Activated T-helper 17 cell treated with anti-CD3 and anti-CD28 coated beads, Interleukin-2, amount 50 U/mL, for 72 hours (primary cell): ENCODE results near the gene VSTM2L. TPM values are rescaled to one million over a fixed set of nuclear protein-coding genes. Genes with fewer than 3 reads are reported as not detected.

Source experiments
- ATAC-seq: fragments of 150-1000 bp; cut with Tn5 transposase; replicated peaks from 2 replicates; pipeline ENCODE4 v1.10.0; 2021; ENCODE audit warnings: mild to moderate bottlenecking, moderate library complexity
- H3K27ac Mint-ChIP-seq: one replicate; pipeline ENCODE4 v1.8.0; 2022; ENCODE audit warnings: mixed read lengths
- H3K27me3 Mint-ChIP-seq: one replicate; pipeline ENCODE4 v1.8.0; 2022; ENCODE audit warnings: mixed read lengths
- H3K36me3 Mint-ChIP-seq: one replicate; pipeline ENCODE4 v1.8.0; 2022; ENCODE audit warnings: low read depth, mild to moderate bottlenecking, mixed read lengths
- H3K4me1 Mint-ChIP-seq: one replicate; pipeline ENCODE4 v1.8.0; 2022; ENCODE audit warnings: mixed read lengths
- H3K4me3 Mint-ChIP-seq: one replicate; pipeline ENCODE4 v1.8.0; 2022; ENCODE audit warnings: mild to moderate bottlenecking, mixed read lengths
- H3K9me3 Mint-ChIP-seq: one replicate; pipeline ENCODE4 v1.8.0; 2022; ENCODE audit warnings: mixed read lengths
- total RNA-seq, 2 donors: library from RNA; stranded (reverse); gene quantifications; one replicate each; pipeline ENCODE4 v1.2.3, GENCODE V29; 2022

Gene VSTM2L
- total RNA-seq, 2 donors from 2014 or later: not detected

- Mint-ChIP-seq H3K4me3 (no peak overlapping the region), H3K27me3 (peaks cover 55% of the 10 kb centered on the region), H3K9me3 (no peaks in the 10 kb centered on the region), H3K4me1 (peaks cover 19% of the 10 kb centered on the region), H3K27ac (no peak overlapping the region), H3K36me3 (no peaks in the 10 kb centered on the region)
- ATAC-seq: no peak
Observed at GRCh38 chr20:37915800-37916570, 13.1 kb downstream of the VSTM2L start.

GRCh38 chr20:37917461-37917860 lies 14.5 kb downstream of the VSTM2L start:
- peaks cover 22% of the 10 kb centered on the region for H3K4me1 Mint-ChIP-seq
- peaks cover 45% of the 10 kb centered on the region for H3K27me3 Mint-ChIP-seq
- H3K9me3 Mint-ChIP-seq: no peaks in the 10 kb centered on the region
- H3K36me3 Mint-ChIP-seq: no peaks in the 10 kb centered on the region
- no peak overlapping the region for H3K27ac Mint-ChIP-seq
- no peak overlapping the region for H3K4me3 Mint-ChIP-seq
- ATAC-seq: no peak

- Mint-ChIP-seq H3K36me3 (no peaks in the 10 kb centered on the region), H3K9me3 (no peaks in the 10 kb centered on the region), H3K4me3 (no peak overlapping the region), H3K27ac (no peak overlapping the region), H3K27me3 (peaks cover 40% of the 10 kb centered on the region), H3K4me1 (peaks cover 17% of the 10 kb centered on the region)
- no peak for ATAC-seq
Observed at GRCh38 chr20:37918035-37918434, 15.1 kb downstream of the VSTM2L start.

DNA sequence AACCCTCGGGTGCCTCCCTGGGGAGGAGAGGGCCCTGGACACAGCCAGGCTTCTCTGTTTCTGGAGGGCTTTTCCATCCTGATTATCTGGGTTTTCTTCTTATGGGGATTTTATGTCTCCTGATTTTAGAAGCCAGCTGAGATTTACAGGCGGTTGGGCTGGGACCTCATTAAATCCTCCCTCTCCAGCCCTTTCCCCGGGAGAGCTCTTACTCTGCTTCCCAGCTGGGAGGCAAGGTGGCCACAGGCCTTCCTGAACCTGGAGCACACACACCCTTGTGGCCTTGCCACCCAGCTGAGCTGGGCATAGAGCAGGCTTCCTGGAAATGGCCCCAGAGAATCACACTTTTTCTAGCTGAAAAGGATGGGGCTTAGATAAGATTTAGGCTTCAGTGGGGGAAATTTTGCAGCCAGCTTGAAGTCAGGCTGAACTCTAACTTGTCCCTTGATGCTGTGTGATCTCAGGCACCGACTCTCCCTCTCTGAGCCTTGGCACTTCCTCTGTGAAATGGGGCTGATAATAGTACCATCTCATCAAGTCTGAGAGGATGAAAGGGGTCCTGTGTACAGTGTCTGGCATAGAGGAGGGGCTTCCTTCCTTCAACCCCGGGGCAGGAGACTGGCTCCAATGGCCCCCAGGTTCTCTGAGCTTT lies 16.6 kb downstream of the VSTM2L start:
- no peak for ATAC-seq
- Mint-ChIP-seq H3K4me1 (peaks cover 10% of the 10 kb centered on the region), H3K9me3 (no peaks in the 10 kb centered on the region), H3K27ac (no peak overlapping the region), H3K27me3 (peaks cover 28% of the 10 kb centered on the region), H3K4me3 (no peak overlapping the region), H3K36me3 (no peaks in the 10 kb centered on the region)

DNA sequence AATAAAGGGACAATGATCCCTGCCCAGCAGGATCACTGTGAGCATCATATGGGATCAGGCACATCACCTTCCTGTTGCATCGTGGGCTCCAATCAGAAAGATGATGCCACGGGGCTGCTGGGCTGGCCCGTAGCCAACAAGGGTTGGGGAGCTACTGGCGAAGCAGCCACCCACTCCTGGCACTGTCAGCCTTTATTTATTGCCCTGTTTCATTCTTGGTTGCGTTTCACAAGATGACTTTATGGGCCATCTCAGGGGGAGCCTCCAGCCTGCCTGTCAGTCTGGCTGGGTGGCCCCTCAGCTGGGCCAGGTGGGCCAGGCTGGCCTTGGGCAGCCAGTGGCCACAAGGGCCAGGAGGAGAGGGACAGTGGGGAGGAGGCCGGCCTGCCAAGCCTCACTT lies 17.3 kb downstream of the VSTM2L start:
- Mint-ChIP-seq H3K27ac (no peak overlapping the region), H3K36me3 (no peaks in the 10 kb centered on the region), H3K4me3 (no peak overlapping the region), H3K4me1 (peaks cover 10% of the 10 kb centered on the region), H3K9me3 (no peaks in the 10 kb centered on the region), H3K27me3 (peaks cover 31% of the 10 kb centered on the region)
- no peak for ATAC-seq

DNA sequence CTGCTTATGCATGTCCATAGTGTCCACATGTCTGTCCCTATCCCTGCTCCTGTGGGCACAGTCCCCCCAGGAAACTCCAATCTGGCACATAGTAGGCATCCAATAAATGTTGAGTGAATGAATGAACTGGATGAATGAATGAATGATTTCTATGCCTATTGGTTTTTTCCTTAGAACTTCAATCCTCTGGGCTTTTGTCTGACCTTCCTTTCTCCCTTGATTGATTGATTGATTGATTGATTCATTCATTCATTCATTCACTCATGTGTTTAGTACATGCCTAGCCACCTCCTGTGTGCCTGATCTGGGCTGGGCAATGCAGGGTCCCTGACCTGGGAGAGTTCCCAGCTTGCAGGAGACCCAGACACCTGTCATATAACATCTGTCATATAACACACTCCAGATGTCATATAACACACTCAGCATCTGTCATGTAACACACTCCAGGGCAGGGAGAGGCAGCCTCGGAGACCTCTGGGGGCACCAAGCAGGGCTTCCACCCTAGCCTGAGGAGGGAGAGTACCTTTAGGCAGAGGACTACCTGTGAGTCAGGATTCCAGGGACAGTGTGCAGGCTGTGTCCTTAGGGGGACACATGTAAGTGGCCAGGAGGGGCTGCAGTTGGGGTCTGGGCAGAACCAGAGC lies 17.9 kb downstream of the VSTM2L start:
- H3K36me3 Mint-ChIP-seq: no peaks in the 10 kb centered on the region
- peak; percentile 7 for ATAC-seq
- no peak overlapping the region for H3K4me3 Mint-ChIP-seq
- H3K4me1 Mint-ChIP-seq: peaks cover 10% of the 10 kb centered on the region
- peak overlapping the region; percentile 46 for H3K27ac Mint-ChIP-seq
- H3K27me3 Mint-ChIP-seq: peaks cover 29% of the 10 kb centered on the region
- no peaks in the 10 kb centered on the region for H3K9me3 Mint-ChIP-seq

- Mint-ChIP-seq H3K27ac (no peak overlapping the region), H3K36me3 (no peaks in the 10 kb centered on the region), H3K4me1 (peaks cover 9% of the 10 kb centered on the region), H3K9me3 (no peaks in the 10 kb centered on the region), H3K27me3 (peaks cover 23% of the 10 kb centered on the region), H3K4me3 (peak overlapping the region; percentile 3)
- peak; percentile 67 for ATAC-seq
Observed at GRCh38 chr20:37921341-37921929, 18.5 kb downstream of the VSTM2L start.

DNA sequence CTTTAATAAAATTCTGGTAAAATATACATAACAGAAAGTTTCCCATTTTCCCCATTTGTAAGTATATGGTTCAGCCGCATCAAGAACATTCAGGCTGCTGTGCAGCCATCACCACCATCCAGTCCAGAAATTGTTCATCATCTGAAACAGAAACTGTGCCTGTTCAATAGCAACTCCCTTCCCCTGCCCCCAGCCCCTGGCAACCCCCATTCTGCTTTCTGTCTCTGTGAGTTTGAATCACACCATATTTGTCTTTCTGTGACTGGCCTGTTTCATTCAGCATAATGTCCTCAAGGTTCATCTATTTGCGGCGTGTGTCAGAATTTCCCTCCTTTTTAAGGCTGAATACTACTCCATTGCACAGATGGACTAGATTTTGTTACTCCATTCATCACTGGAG lies 19.1 kb downstream of the VSTM2L start:
- peak overlapping the region; percentile 3 for H3K4me3 Mint-ChIP-seq
- H3K27ac Mint-ChIP-seq: peak overlapping the region; percentile 60
- ATAC-seq: peak; percentile 85

GRCh38 chr20:37925265-37926165 lies 22.6 kb downstream of the VSTM2L start:
- H3K9me3 Mint-ChIP-seq: no peaks in the 10 kb centered on the region
- no peak overlapping the region for H3K4me3 Mint-ChIP-seq
- no peak for ATAC-seq
- H3K27me3 Mint-ChIP-seq: peaks cover 19% of the 10 kb centered on the region
- H3K27ac Mint-ChIP-seq: peak overlapping the region; percentile 61
- H3K36me3 Mint-ChIP-seq: no peaks in the 10 kb centered on the region
- peaks cover 5% of the 10 kb centered on the region for H3K4me1 Mint-ChIP-seq

More for the DNA sequence above, 19.1 kb downstream of the VSTM2L start:
- Mint-ChIP-seq H3K36me3 (no peaks in the 10 kb centered on the region), H3K27me3 (peaks cover 18% of the 10 kb centered on the region), H3K9me3 (no peaks in the 10 kb centered on the region), H3K4me1 (peaks cover 5% of the 10 kb centered on the region)

GRCh38 chr20:37926612-37927011 lies 23.7 kb downstream of the VSTM2L start:
- no peak for ATAC-seq
- Mint-ChIP-seq H3K9me3 (no peaks in the 10 kb centered on the region), H3K36me3 (no peaks in the 10 kb centered on the region), H3K27ac (no peak overlapping the region), H3K4me1 (peaks cover under 1% of the 10 kb centered on the region), H3K27me3 (peaks cover 15% of the 10 kb centered on the region), H3K4me3 (no peak overlapping the region)

DNA sequence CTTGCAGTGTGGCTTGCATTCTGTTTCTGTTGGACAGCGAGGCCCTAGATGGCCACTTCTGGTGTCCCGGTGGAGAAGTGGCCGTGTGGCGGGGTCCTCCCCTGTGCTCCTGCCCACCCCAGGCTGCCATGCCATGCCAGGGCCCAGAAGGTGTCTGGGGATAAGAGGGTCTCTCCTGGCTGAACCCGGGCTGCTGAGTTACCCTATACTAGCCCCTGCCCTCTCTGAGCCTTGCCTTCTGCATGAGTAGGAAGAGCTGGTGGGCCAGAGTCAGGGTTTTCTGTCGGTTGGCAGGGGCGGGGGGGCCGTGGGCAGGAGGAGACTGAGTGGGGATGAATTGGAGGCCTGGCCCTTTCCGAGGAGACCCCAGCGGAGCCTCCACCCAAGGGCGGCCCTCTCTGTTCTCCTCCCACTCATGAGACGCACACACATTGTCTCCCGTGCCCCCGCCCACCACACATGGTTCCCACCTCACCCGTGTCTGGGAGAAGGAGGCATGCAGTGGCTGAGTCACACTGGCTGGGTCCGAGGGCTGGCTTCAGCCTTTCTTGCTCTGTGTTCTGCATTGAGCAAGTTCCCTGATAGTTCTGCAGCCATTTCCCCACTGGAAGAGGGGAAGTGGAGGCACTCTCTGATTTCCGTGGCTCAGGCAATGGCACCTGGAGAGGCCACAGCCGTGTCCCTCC lies 24.6 kb downstream of the VSTM2L start:
- Mint-ChIP-seq H3K4me3 (no peak overlapping the region), H3K27ac (no peak overlapping the region), H3K4me1 (no peaks in the 10 kb centered on the region), H3K27me3 (peaks cover 15% of the 10 kb centered on the region), H3K36me3 (no peaks in the 10 kb centered on the region), H3K9me3 (no peaks in the 10 kb centered on the region)
- no peak for ATAC-seq

- peaks cover 15% of the 10 kb centered on the region for H3K27me3 Mint-ChIP-seq
- no peak overlapping the region for H3K27ac Mint-ChIP-seq
- ATAC-seq: no peak
- no peaks in the 10 kb centered on the region for H3K4me1 Mint-ChIP-seq
- no peaks in the 10 kb centered on the region for H3K9me3 Mint-ChIP-seq
- no peaks in the 10 kb centered on the region for H3K36me3 Mint-ChIP-seq
- H3K4me3 Mint-ChIP-seq: no peak overlapping the region
Observed at GRCh38 chr20:37928996-37929682, 26.2 kb downstream of the VSTM2L start.

GRCh38 chr20:37929683-37930014 lies 26.7 kb downstream of the VSTM2L start:
- Mint-ChIP-seq H3K9me3 (no peaks in the 10 kb centered on the region), H3K27me3 (peaks cover 15% of the 10 kb centered on the region), H3K4me3 (no peak overlapping the region), H3K4me1 (no peaks in the 10 kb centered on the region), H3K36me3 (no peaks in the 10 kb centered on the region), H3K27ac (no peak overlapping the region)
- no peak for ATAC-seq
